HepG2 (cell line): ENCODE data around the gene COL9A3. TPM values are rescaled to one million over a fixed set of nuclear protein-coding genes. Genes with fewer than 3 reads are reported as not detected.

Experiments used
- NFATC3 ChIP-seq: sonication (generic); formaldehyde crosslinking; IDR thresholded peaks from 2 replicates; pipeline ENCODE4 v1.5.1; 2020; ENCODE audit warnings: mild to moderate bottlenecking, missing genetic modification reagents
- PLRG1 ChIP-seq: fragments of 450-650 bp; conservative IDR thresholded peaks from 2 replicates; pipeline ENCODE4 v1.6.1; 2016
- RBFOX2 ChIP-seq: fragments of 200-400 bp; formaldehyde crosslinking; IDR thresholded peaks from 2 replicates; pipeline ENCODE4 v1.6.1; 2017; ENCODE audit warnings: low read depth, mild to moderate bottlenecking, low read length
- RELA ChIP-seq: sonication (generic); formaldehyde crosslinking; IDR thresholded peaks from 2 replicates; pipeline ENCODE4 v1.4.0; 2020; ENCODE audit warnings: missing genetic modification reagents
- SAP130 ChIP-seq: IDR thresholded peaks from 2 replicates; pipeline ENCODE4 v1.6.1; 2016; ENCODE audit warnings: low read depth
- SMAD1 ChIP-seq: sonication (generic); formaldehyde crosslinking; IDR thresholded peaks from 2 replicates; pipeline ENCODE4 v1.4.0; 2020; ENCODE audit warnings: missing genetic modification reagents, low read depth, mild to moderate bottlenecking, borderline replicate concordance
- ZBTB21 ChIP-seq: sonication (generic); formaldehyde crosslinking; IDR thresholded peaks from 2 replicates; pipeline ENCODE4 v1.4.0; 2020; ENCODE audit warnings: missing genetic modification reagents
- ZNF121 ChIP-seq: sonication (generic); formaldehyde crosslinking; IDR thresholded peaks from 2 replicates; pipeline ENCODE4 v1.5.0; 2020; ENCODE audit warnings: mild to moderate bottlenecking, missing genetic modification reagents
- ZNF619 ChIP-seq: sonication (generic); formaldehyde crosslinking; IDR thresholded peaks from 2 replicates; pipeline ENCODE4 v1.4.0; 2020; ENCODE audit warnings: mild to moderate bottlenecking, missing genetic modification reagents
- ZSCAN12 ChIP-seq: sonication (generic); formaldehyde crosslinking; IDR thresholded peaks from 2 replicates; pipeline ENCODE4 v1.9.0; 2021; ENCODE audit warnings: mild to moderate bottlenecking, missing genetic modification reagents
- polyA plus RNA-seq, 8 experiments: library from polyadenylated mRNA; depleted of rRNA in 3 of 8; stranded (reverse) in 7 of 8; unstranded in 1 of 8; fragments of >200 nt; fragmentation: Illumina TruSeq in 4 of 8; extraction: Trizol in 4 of 8; gene quantifications; 2 replicates each; pipeline versions ENCODE4 v1.2.1 to v1.2.3, GENCODE V29; 2011 to 2016; ENCODE audit warnings: low read depth in 4 of 8, missing spikeins in 1 of 8, mixed read lengths in 1 of 8; ENCODE audit not compliant: insufficient read depth in 1 of 8
- total RNA-seq, 5 experiments: library from RNA; depleted of rRNA; stranded (reverse); fragments of >200 nt; fragmentation: Illumina TruSeq; extraction: Trizol; gene quantifications; 2 replicates each; pipeline ENCODE4 v1.2.3, GENCODE V29; 2016; ENCODE audit warnings: low read depth in 1 of 5
- TF ChIP-seq, protein P1 (sequence below): sonication (generic); formaldehyde crosslinking; IDR thresholded peaks from 2 replicates; pipeline ENCODE4 v1.4.0; 2020; ENCODE audit warnings: missing genetic modification reagents, low read depth, mild to moderate bottlenecking, borderline replicate concordance
- TF ChIP-seq, protein P2 (sequence below): sonication (generic); formaldehyde crosslinking; IDR thresholded peaks from 2 replicates; pipeline ENCODE4 v1.8.0; 2022; ENCODE audit warnings: missing genetic modification reagents, mild to moderate bottlenecking, moderate library complexity, borderline replicate concordance
- TF ChIP-seq, protein P3 (sequence below): sonication (generic); formaldehyde crosslinking; conservative IDR thresholded peaks from 2 replicates; pipeline ENCODE4 v1.4.0; 2020; ENCODE audit warnings: missing genetic modification reagents
- TF ChIP-seq, protein P4 (sequence below), 2 experiments: sonication (generic) in 1 of 2; formaldehyde crosslinking in 1 of 2; IDR thresholded peaks; 2 replicates each; pipeline versions ENCODE4 v1.4.0 to v1.6.1; 2018 to 2020; ENCODE audit warnings: missing genetic modification reagents in 2 of 2, borderline replicate concordance in 1 of 2, low read depth in 1 of 2, mild to moderate bottlenecking in 1 of 2, missing biosample characterization in 1 of 2
- TF ChIP-seq, protein P5 (sequence below): sonication (generic); formaldehyde crosslinking; IDR thresholded peaks from 2 replicates; pipeline ENCODE4 v1.8.1; 2023; ENCODE audit warnings: mild to moderate bottlenecking, missing genetic modification reagents
- TF ChIP-seq, protein P6 (sequence below): sonication (generic); formaldehyde crosslinking; IDR thresholded peaks from 2 replicates; pipeline ENCODE4 v1.5.1; 2020; ENCODE audit warnings: missing genetic modification reagents, mild to moderate bottlenecking, borderline replicate concordance

COL9A3 gene
- total and polyA plus RNA-seq, 2 of the 13 experiments (the other 11 are each of a cell fraction or from before 2014, with no cell fraction given) = 155 to 204 TPM

DNA sequence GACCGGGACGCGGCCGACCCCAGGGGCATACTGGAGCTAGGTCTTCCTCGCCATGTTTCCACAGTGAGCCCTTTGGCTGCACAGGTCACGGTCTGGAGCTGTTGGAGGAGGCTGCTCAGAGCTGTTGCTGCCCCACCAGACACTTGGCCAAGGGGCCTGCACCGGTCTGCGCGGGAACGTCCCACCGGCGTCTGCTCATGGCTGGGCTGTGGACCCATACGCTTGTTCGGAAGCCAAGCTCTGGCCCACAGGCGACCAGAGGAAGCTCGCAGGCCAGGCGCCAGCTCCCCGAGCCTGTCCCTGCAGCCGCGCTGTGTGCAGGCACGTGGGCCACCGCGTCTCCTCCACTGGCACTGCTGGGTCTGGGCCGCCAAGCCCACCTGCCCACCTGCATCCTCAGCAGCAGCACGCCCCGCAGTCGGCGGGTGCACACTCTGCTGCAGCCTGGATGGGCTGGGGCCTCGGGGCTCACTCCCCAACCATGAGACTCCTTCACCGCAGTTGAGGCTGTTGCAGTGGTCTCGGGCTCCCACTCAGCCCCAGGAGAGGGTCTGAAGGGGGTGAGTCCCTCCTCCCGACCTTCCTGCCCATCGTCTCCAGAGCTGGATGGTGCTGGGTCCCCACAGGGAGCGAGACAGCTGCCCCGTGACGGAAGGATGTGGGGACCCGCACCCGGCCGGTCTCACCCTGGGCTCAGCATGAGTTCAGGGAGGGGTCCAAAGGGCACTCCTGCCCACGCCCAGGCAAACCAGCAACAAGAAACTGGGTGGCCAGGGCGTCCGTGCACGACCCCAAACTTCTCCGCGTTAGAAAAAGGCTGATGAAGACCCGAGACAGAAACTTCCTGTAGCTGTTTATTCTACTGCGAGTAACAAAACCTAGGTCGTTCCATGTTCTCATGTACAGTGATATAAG, 60.3 kb downstream of the COL9A3 start (continued):
- TF ChIP-seq, protein P1, sequence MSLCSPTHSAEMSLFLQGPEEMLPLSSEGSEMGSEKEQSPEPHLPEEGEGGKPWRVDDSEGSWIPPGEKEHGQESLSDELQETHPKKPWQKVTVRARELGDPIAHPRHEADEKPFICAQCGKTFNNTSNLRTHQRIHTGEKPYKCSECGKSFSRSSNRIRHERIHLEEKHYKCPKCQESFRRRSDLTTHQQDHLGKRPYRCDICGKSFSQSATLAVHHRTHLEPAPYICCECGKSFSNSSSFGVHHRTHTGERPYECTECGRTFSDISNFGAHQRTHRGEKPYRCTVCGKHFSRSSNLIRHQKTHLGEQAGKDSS (CRISPR knock-in tag) = no peak
- TF ChIP-seq SAP130 (CRISPR knock-in tag) = peak; percentile 30; the same call in 1 of the 2 replicates
- TF ChIP-seq, protein P2, sequence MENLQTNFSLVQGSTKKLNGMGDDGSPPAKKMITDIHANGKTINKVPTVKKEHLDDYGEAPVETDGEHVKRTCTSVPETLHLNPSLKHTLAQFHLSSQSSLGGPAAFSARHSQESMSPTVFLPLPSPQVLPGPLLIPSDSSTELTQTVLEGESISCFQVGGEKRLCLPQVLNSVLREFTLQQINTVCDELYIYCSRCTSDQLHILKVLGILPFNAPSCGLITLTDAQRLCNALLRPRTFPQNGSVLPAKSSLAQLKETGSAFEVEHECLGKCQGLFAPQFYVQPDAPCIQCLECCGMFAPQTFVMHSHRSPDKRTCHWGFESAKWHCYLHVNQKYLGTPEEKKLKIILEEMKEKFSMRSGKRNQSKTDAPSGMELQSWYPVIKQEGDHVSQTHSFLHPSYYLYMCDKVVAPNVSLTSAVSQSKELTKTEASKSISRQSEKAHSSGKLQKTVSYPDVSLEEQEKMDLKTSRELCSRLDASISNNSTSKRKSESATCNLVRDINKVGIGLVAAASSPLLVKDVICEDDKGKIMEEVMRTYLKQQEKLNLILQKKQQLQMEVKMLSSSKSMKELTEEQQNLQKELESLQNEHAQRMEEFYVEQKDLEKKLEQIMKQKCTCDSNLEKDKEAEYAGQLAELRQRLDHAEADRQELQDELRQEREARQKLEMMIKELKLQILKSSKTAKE (CRISPR knock-in tag) = no peak
- TF ChIP-seq ZNF619 (CRISPR knock-in tag) = no peak
- no peak for TF ChIP-seq NFATC3 (CRISPR knock-in tag)
- TF ChIP-seq, protein P3, sequence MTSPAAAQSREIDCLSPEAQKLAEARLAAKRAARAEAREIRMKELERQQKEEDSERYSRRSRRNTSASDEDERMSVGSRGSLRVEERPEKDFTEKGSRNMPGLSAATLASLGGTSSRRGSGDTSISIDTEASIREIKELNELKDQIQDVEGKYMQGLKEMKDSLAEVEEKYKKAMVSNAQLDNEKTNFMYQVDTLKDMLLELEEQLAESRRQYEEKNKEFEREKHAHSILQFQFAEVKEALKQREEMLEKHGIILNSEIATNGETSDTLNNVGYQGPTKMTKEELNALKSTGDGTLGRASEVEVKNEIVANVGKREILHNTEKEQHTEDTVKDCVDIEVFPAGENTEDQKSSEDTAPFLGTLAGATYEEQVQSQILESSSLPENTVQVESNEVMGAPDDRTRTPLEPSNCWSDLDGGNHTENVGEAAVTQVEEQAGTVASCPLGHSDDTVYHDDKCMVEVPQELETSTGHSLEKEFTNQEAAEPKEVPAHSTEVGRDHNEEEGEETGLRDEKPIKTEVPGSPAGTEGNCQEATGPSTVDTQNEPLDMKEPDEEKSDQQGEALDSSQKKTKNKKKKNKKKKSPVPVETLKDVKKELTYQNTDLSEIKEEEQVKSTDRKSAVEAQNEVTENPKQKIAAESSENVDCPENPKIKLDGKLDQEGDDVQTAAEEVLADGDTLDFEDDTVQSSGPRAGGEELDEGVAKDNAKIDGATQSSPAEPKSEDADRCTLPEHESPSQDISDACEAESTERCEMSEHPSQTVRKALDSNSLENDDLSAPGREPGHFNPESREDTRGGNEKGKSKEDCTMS (CRISPR knock-in tag) = no peak
- TF ChIP-seq RELA (CRISPR knock-in tag) = no peak
- TF ChIP-seq ZBTB21 (CRISPR knock-in tag) = no peak
- TF ChIP-seq SMAD1 (CRISPR knock-in tag) = peak; percentile 41; the same call in 1 of the 2 replicates
- no peak for TF ChIP-seq ZSCAN12 (CRISPR knock-in tag)
- 0 out of 2 replicates have a peak, but pooled peaks have one; percentile 10 for TF ChIP-seq ZNF121 (CRISPR knock-in tag)
- no peak for TF ChIP-seq PLRG1
- TF ChIP-seq RBFOX2 = peak; percentile 36; the same call in 1 of the 2 replicates
- TF ChIP-seq, protein P4, sequence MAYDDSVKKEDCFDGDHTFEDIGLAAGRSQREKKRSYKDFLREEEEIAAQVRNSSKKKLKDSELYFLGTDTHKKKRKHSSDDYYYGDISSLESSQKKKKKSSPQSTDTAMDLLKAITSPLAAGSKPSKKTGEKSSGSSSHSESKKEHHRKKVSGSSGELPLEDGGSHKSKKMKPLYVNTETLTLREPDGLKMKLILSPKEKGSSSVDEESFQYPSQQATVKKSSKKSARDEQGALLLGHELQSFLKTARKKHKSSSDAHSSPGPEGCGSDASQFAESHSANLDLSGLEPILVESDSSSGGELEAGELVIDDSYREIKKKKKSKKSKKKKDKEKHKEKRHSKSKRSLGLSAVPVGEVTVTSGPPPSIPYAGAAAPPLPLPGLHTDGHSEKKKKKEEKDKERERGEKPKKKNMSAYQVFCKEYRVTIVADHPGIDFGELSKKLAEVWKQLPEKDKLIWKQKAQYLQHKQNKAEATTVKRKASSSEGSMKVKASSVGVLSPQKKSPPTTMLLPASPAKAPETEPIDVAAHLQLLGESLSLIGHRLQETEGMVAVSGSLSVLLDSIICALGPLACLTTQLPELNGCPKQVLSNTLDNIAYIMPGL (CRISPR knock-in tag; IDR thresholded peaks at IDR 0.05; ENCODE audit: borderline replicate concordance in 1 of 2, low read depth in 1 of 2) = no peak
- TF ChIP-seq, protein P5, sequence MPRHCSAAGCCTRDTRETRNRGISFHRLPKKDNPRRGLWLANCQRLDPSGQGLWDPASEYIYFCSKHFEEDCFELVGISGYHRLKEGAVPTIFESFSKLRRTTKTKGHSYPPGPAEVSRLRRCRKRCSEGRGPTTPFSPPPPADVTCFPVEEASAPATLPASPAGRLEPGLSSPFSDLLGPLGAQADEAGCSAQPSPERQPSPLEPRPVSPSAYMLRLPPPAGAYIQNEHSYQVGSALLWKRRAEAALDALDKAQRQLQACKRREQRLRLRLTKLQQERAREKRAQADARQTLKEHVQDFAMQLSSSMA (CRISPR knock-in tag) = no peak
- TF ChIP-seq, protein P6, sequence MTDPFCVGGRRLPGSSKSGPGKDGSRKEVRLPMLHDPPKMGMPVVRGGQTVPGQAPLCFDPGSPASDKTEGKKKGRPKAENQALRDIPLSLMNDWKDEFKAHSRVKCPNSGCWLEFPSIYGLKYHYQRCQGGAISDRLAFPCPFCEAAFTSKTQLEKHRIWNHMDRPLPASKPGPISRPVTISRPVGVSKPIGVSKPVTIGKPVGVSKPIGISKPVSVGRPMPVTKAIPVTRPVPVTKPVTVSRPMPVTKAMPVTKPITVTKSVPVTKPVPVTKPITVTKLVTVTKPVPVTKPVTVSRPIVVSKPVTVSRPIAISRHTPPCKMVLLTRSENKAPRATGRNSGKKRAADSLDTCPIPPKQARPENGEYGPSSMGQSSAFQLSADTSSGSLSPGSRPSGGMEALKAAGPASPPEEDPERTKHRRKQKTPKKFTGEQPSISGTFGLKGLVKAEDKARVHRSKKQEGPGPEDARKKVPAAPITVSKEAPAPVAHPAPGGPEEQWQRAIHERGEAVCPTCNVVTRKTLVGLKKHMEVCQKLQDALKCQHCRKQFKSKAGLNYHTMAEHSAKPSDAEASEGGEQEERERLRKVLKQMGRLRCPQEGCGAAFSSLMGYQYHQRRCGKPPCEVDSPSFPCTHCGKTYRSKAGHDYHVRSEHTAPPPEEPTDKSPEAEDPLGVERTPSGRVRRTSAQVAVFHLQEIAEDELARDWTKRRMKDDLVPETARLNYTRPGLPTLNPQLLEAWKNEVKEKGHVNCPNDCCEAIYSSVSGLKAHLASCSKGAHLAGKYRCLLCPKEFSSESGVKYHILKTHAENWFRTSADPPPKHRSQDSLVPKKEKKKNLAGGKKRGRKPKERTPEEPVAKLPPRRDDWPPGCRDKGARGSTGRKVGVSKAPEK (CRISPR knock-in tag) = 0 out of 2 replicates have a peak, but pooled peaks have one; percentile 37
